Neural cell (in vitro differentiated cells): Measurements from ENCODE around the gene RPS3.

Source experiments
- EP300 ChIP-seq: fragments of 450-650 bp; conservative IDR thresholded peaks from 2 replicates; pipeline ENCODE4 v1.6.1; 2014; ENCODE audit warnings: antibody characterized with exemption, mild to moderate bottlenecking, moderate library complexity; ENCODE audit not compliant: poor library complexity, severe bottlenecking
- TF ChIP-seq, protein P1 (sequence below): fragments of 450-650 bp; IDR thresholded peaks from 2 replicates; pipeline ENCODE4 v1.5.1; 2014; ENCODE audit warnings: antibody characterized with exemption, mild to moderate bottlenecking, moderate library complexity; ENCODE audit not compliant: poor library complexity, severe bottlenecking

GRCh38 chr11:75426720-75427086 lies 27.4 kb downstream of the RPS3 start:
- TF ChIP-seq EP300 = no peak
- TF ChIP-seq, protein P1, sequence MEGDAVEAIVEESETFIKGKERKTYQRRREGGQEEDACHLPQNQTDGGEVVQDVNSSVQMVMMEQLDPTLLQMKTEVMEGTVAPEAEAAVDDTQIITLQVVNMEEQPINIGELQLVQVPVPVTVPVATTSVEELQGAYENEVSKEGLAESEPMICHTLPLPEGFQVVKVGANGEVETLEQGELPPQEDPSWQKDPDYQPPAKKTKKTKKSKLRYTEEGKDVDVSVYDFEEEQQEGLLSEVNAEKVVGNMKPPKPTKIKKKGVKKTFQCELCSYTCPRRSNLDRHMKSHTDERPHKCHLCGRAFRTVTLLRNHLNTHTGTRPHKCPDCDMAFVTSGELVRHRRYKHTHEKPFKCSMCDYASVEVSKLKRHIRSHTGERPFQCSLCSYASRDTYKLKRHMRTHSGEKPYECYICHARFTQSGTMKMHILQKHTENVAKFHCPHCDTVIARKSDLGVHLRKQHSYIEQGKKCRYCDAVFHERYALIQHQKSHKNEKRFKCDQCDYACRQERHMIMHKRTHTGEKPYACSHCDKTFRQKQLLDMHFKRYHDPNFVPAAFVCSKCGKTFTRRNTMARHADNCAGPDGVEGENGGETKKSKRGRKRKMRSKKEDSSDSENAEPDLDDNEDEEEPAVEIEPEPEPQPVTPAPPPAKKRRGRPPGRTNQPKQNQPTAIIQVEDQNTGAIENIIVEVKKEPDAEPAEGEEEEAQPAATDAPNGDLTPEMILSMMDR = no peak
